ENCODE results near the gene EIF2B1. TPM values are rescaled to one million over a fixed set of nuclear protein-coding genes. Genes with fewer than 3 reads are reported as not detected.
A peak's percentile ranks its signal among the peaks of the same experiment; 100 is the strongest.

The EIF2B1 gene
- total and polyA plus RNA-seq, 9 of the 15 experiments (the other 6 are each of a cell fraction or from before 2014, with no cell fraction given): 35.7 to 195 (median 67.8) TPM

GRCh38 chr12:123643911-123644310 is 10.4 kb upstream of the EIF2B1 start:
- BruUV-seq (replicated peaks): no TSS peak
- no peak overlapping the region for H2AFZ ChIP-seq (ENCODE audit: low read depth, low read length)
- H3K27ac ChIP-seq (ENCODE audit: extremely low read depth, low read depth, low read length): no peak overlapping the region
- no peak for TF ChIP-seq HNRNPK (IDR thresholded peaks at IDR 0.05; ENCODE audit: low read depth, low read length, poor library complexity, severe bottlenecking)
- no peaks in the 10 kb centered on the region for H3K9me1 ChIP-seq (ENCODE audit: control insufficient read depth, insufficient read depth, low read length)
- peaks cover 19% of the 10 kb centered on the region for H3K79me2 ChIP-seq (ENCODE audit: control insufficient read depth, insufficient read depth, low read length)
- no peaks in the 10 kb centered on the region for H3K9me3 ChIP-seq (replicated peaks; ENCODE audit: control insufficient read depth, insufficient read depth, low read depth, low read length)
- no peaks in the 10 kb centered on the region for H4K20me1 ChIP-seq (replicated peaks; ENCODE audit: control insufficient read depth, insufficient read depth, low read length)
- no peak overlapping the region for H3K4me2 ChIP-seq (ENCODE audit: insufficient read depth, low read length)
- CTCF ChIA-PET (ENCODE audit: low intra/inter-chr PET ratio): no interaction called here
- no peak for DNase-seq (ENCODE audit: extremely low read depth in 1 of 4, low spot score in 3 of 4)
- peaks cover 91% of the 10 kb centered on the region for H3K36me3 ChIP-seq (ENCODE audit: control insufficient read depth, insufficient read depth, low read length)
- in situ Hi-C loops (cut with MboI): no loop called here
- H3K4me1 ChIP-seq (replicated peaks in 1 of 2; ENCODE audit: control insufficient read depth in 2 of 2, insufficient read depth in 2 of 2, low read length in 2 of 2): no peaks in the 10 kb centered on the region
- H3K9ac ChIP-seq (ENCODE audit: insufficient read depth in 1 of 2, low read depth in 2 of 2, low read length in 2 of 2): no peak overlapping the region
- 94% methylated on average over 7 of the region's 7 CpGs for WGBS (ENCODE audit: insufficient coverage, low coverage, missing lambda C conversion rate)
- H3K4me3 ChIP-seq: no peak overlapping the region
- intact Hi-C loops (cut with micrococcal nuclease): no loop called here
- no peaks in the 10 kb centered on the region for H3K27me3 ChIP-seq (ENCODE audit: control insufficient read depth in 2 of 2, insufficient read depth in 2 of 2, low read length in 2 of 2)
- ATAC-seq: no peak
- FAIRE-seq: no peak
- POLR2A ChIA-PET: interaction anchor here (0.6 to 1.2 kb wide), 2 partner anchors 13 to 809 kb away, joined by 3 read pairs; no protein-coding TSS in a partner anchor

- peaks cover 44% of the 10 kb centered on the region; the same call in 2 of the 3 replicates for H3K36me3 ChIP-seq (ENCODE audit: control insufficient read depth, insufficient read depth, low read length)
- H3K79me2 ChIP-seq (ENCODE audit: control insufficient read depth, insufficient read depth, low read length): peaks cover 67% of the 10 kb centered on the region
- intact Hi-C loops (cut with micrococcal nuclease) (loop anchor here (5.0 kb wide), 1 partner anchor 78 kb away; the partner anchor contains the start of gene ATP6V0A2), in situ Hi-C loops (cut with MboI) (no loop called here)
- peak overlapping the region; percentile 98 to 100 for H3K9ac ChIP-seq (ENCODE audit: insufficient read depth in 1 of 2, low read depth in 2 of 2, low read length in 2 of 2)
- WGBS (ENCODE audit: insufficient coverage, low coverage, missing lambda C conversion rate): under 1% methylated on average over 19 of the region's 19 CpGs
- no peaks in the 10 kb centered on the region for H3K27me3 ChIP-seq (ENCODE audit: control insufficient read depth in 2 of 2, insufficient read depth in 2 of 2, low read length in 2 of 2)
- ATAC-seq (peak; percentile 41), DNase-seq (ENCODE audit: extremely low read depth in 1 of 4, low spot score in 3 of 4) (peak in 1 of 4 experiments; percentile 16), FAIRE-seq (peak; percentile 32)
- H2AFZ ChIP-seq (ENCODE audit: low read depth, low read length): peak overlapping the region; percentile 79
- H3K4me3 ChIP-seq: peak overlapping the region; percentile 97
- ChIA-PET CTCF (ENCODE audit: low intra/inter-chr PET ratio) (no interaction called here), POLR2A (interaction anchor here (0.6 to 1.0 kb wide), 7 partner anchors 14 to 704 kb away, joined by 3 to 4 read pairs (median 3); partner anchors contain the start of gene MPHOSPH9)
- peak overlapping the region; percentile 96 for H3K4me2 ChIP-seq (ENCODE audit: insufficient read depth, low read length)
- no peaks in the 10 kb centered on the region for H3K9me3 ChIP-seq (replicated peaks; ENCODE audit: control insufficient read depth, insufficient read depth, low read depth, low read length)
- H3K27ac ChIP-seq (ENCODE audit: extremely low read depth, low read depth, low read length): peak overlapping the region; percentile 96
- H4K20me1 ChIP-seq (replicated peaks; ENCODE audit: control insufficient read depth, insufficient read depth, low read length): 0 out of 2 replicates have a peak, but pooled peaks cover 4% of the 10 kb centered on the region
- no peaks in the 10 kb centered on the region for H3K9me1 ChIP-seq (ENCODE audit: control insufficient read depth, insufficient read depth, low read length)
- H3K4me1 ChIP-seq (replicated peaks in 1 of 2; ENCODE audit: control insufficient read depth in 2 of 2, insufficient read depth in 2 of 2, low read length in 2 of 2): peaks cover 0 to 7% of the 10 kb centered on the region in 2 experiments; a peak in 2 of 5 replicates
- TSS peak; percentile 86 for BruUV-seq (replicated peaks)
- no peak for TF ChIP-seq ZNF512 (tag; IDR thresholded peaks at IDR 0.05)
- no peak for TF ChIP-seq RFX1 (IDR thresholded peaks at IDR 0.05)
- TF ChIP-seq ATF3 (IDR thresholded peaks at IDR 0.05): peak; percentile 56
- TF ChIP-seq ATF3 (CRISPR knock-in tag; conservative IDR thresholded peaks at IDR 0.05): no peak
- 0 out of 2 replicates have a peak, but pooled peaks have one; percentile 4 for TF ChIP-seq FOXM1 (IDR thresholded peaks at IDR 0.05; ENCODE audit: low read depth)
- no peak for TF ChIP-seq FOXM1 (CRISPR knock-in tag; IDR thresholded peaks at IDR 0.05; ENCODE audit: low read depth)
- TF ChIP-seq ZNF224 (CRISPR knock-in tag; IDR thresholded peaks at IDR 0.05): no peak
- 0 out of 2 replicates have a peak, but pooled peaks have one; percentile 34 for TF ChIP-seq ZNF717 (CRISPR knock-in tag; IDR thresholded peaks at IDR 0.05)
Measured at GRCh38 chr12:123634142-123634561, 666 bp upstream of the EIF2B1 start.
